Measurements from ENCODE around the gene ABHD16A.

- TF ChIP-seq, protein P1, sequence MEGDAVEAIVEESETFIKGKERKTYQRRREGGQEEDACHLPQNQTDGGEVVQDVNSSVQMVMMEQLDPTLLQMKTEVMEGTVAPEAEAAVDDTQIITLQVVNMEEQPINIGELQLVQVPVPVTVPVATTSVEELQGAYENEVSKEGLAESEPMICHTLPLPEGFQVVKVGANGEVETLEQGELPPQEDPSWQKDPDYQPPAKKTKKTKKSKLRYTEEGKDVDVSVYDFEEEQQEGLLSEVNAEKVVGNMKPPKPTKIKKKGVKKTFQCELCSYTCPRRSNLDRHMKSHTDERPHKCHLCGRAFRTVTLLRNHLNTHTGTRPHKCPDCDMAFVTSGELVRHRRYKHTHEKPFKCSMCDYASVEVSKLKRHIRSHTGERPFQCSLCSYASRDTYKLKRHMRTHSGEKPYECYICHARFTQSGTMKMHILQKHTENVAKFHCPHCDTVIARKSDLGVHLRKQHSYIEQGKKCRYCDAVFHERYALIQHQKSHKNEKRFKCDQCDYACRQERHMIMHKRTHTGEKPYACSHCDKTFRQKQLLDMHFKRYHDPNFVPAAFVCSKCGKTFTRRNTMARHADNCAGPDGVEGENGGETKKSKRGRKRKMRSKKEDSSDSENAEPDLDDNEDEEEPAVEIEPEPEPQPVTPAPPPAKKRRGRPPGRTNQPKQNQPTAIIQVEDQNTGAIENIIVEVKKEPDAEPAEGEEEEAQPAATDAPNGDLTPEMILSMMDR (IDR thresholded peaks at IDR 0.05; ENCODE audit: low read depth, low read length, poor library complexity, severe bottlenecking) = no peak
- no peak for TF ChIP-seq EZH2phosphoT487 (IDR thresholded peaks at IDR 0.05; ENCODE audit: borderline replicate concordance, low read length)
Measured at GRCh38 chr6:31713465-31713864, 10.3 kb upstream of the ABHD16A start.
